ENCODE results near the gene NCKAP5.

The NCKAP5 gene

DNA sequence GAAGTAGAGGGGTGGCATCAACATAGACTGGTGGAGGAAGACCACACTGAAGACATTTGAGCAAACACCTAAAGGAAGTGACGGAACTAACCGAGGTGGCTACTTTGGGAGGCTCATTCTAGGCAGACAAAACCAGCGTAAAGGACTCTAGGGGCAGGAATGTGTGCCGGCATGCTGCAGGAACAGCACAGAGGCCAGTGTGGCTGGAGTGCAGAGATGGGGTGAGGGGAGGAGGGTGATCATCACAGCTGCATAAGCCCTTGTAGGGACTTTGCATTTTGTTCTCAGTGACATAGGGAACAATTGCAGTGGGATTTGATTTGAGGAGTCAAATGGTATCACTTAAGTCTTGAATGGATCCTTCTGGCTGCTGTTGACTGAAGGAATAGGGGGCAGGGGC, 253.5 kb downstream of the NCKAP5 start:
- no peak for DNase-seq

DNA sequence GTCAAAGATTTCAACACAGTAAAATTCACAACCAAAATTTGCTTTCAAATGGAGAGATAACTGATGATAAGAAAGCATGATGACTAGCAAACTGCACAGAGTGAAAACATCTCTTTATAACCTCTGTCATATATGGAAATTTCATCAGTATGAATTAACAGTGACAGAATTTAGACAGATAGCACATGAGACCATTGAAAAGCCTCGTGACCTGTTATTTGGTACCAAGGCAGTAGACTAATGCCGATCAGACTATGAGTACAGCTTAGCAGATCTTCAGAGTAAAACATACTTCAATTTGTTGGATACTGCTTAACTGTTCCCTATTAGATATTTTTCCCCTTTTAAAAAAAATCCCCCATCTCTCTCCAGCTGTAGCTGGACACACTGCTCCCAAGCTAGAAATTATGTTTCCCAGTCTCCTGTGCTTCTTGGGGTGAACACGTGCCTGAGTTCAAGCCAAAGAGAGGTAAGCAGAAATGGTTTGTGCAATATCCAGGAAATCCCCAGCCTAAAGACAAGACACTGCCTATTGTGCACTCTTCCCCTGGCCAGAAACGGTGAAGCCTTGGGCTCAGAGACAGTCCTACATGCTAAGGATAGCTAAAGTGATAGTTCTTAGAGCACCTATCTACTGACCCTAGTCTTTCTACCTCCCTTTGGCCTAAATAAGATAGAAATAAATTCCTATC, 256.1 kb downstream of the NCKAP5 start:
- DNase-seq: no peak

GRCh38 chr2:133306236-133306635, 262.0 kb downstream of the NCKAP5 start:
- no peak for DNase-seq

DNA sequence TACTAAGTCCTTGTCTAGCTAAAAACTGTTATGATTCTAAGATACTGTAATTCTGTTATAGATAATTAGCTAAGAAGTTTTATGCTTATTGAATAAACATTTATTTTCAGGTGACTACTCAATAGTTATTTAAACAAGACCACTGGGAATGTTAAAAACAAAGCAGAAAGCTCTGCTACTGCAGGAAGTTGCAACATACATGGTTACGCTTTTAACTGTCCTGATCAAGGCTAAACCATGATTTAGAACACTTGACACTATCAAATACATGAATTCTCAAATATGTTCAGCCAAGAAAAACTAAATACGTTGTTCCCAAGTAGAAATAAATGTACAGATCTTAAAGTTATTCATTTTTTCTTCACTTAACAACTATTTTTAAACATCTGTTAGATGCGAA, 263.9 kb downstream of the NCKAP5 start:
- DNase-seq: no peak

DNA sequence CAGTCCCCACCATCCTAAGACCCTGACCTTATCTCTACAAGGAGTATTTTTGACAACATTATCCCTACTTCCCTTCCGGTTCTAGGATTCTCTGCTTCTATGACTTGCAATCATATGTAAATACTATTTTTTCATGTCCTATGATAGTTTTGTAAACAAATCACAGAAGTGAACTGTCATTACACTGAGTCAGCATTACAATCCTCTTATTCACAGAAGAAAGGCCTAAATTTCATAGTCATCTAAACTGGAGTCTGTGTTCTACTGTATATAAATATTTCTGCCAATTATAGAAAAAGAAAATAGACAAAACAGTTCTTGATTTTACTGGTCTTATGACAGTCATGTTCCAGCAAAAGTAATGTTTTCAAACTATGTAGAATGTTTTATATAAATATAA, 265.1 kb downstream of the NCKAP5 start:
- no peak for DNase-seq

DNA sequence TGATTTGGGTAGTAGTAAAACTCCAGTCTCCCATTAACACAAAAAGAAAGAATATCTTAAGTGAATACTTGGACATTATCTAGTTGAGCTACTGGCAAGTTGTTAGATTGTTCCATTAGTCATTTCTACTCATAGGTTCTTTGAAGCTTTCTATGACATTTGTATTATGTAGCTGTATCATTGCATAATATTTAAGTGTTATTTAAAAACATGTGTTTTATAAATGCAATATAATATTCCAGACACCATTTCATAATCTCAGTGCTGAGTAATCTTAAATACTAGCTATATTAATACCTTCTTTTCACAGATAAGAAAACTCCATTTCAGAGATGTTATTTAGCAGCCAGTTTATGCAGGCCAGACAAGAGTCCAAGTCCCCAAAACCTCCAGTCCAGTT, 271.9 kb downstream of the NCKAP5 start:
- DNase-seq: no peak

DNA sequence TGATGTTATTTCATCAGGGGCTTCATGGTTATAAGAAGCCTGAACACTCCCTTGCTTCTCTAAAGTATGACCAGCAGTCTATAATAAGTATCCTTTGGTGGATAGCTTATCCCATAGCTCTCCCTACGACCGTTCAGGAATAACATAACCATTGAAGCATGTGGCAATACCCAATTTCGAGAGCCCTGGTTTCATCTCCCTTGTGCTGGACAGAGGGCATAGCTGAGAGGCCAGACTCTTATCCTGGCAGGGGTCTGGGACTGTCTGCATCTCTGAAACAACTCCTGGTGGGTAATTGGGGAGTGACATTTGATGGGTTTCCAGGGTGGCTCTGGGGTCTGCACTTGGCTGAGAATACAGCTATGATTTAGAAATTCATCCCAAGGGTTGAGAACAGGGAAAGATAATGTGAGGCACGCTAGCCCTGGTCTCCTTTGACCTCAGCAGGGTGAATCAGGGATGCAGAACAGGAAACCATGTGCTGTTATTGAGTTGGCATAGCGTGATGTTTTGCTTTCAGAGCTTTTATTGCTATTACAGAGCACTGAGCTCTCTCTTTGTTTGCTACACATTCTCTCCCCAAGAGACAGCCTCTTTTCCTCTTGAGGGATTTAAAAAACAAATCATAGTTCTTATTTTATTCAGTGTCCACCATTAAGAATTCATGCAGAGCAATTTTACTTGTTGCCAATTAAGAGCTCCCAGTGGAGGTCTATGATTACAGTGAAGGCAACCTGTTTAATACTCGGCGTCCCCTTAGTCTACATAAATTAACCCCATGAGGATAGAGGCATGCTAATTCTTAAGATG, 274.5 kb downstream of the NCKAP5 start:
- DNase-seq: no peak

DNA sequence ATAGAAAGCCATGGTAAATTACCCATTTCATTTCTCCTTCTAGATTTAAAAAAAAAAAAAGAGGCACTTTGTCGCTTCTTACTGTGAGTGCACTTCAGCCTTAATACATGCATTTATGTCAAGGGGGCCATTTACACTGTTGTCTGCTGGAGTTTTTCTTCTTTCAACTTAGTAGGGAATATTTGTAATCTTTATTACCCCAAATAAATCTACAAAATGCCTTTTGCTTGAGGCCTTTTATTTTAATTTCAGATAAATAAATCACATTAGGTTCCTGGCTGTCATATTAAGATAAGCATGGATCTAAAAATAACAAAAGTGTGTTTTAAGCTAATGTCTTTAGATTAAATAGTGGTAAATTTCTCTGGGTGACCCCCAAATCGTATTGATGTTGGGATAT, 276.0 kb downstream of the NCKAP5 start:
- DNase-seq: no peak

GRCh38 chr2:133287709-133288108, 280.6 kb downstream of the NCKAP5 start:
- DNase-seq: no peak

- DNase-seq: no peak
Measured at GRCh38 chr2:133286326-133286922, 281.8 kb downstream of the NCKAP5 start.

DNA sequence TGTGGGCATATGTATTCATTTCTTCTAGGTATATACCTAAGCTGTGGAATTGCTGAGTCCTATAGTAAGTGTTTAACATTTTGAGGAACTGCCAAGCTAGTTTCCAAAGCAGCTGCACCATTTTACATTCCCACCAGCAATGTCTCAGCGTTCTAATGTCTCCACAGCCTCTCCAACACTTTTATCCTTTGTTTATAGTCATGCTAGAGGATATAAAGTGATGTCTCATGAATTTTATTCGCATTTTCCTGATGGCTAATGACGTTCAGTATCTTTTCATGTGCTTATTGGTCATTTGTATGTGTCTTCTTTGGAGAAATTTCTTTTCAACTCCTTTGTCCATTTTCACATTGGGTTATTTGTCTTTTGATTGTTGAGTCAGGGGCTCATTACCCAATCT, 295.2 kb downstream of the NCKAP5 start:
- DNase-seq: no peak

DNA sequence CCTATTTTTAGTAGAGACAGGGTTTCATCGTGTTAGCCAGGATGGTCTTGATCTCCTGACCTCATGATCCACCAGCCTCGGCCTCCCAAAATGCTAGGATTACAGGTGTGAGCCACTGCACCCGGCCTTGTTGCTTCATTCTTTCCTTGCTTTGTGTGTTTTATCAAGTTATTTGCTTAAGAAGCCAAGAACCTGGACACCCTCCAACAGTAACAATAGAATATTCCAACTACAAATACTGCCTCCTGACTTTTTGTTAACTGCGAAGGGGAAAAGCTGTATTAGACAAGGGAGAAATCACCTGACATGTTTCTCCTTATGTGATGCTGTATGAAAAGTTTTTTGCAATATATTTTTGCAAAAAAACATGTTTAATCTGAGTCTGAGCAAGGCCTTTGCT, 297.2 kb downstream of the NCKAP5 start:
- DNase-seq: no peak

DNA sequence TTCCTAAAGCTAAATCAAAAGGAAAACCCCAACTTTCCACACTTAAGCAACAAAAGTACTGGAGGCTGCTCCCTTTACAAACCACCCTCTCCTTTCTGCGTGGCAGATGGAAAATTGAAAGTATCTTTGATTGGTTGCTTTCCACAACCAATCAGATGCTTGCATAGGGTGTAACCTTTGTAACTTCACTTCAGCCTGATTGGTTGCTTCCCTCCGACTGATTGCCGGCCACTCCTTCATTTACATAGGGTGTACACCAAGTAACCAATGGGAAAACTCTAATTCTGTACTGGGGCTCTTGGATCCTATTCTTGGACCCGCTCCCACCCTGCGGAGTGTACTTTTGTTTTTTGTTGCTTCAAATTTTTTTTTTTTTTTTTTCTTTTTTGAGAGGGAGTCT, 297.7 kb downstream of the NCKAP5 start:
- DNase-seq: no peak

- DNase-seq: no peak
Measured at GRCh38 chr2:133266926-133267590, 301.2 kb downstream of the NCKAP5 start.

- no peak for DNase-seq
Measured at GRCh38 chr2:133266041-133266925, 302.0 kb downstream of the NCKAP5 start.

- DNase-seq: no peak
Measured at GRCh38 chr2:133265432-133265949, 302.8 kb downstream of the NCKAP5 start.

DNA sequence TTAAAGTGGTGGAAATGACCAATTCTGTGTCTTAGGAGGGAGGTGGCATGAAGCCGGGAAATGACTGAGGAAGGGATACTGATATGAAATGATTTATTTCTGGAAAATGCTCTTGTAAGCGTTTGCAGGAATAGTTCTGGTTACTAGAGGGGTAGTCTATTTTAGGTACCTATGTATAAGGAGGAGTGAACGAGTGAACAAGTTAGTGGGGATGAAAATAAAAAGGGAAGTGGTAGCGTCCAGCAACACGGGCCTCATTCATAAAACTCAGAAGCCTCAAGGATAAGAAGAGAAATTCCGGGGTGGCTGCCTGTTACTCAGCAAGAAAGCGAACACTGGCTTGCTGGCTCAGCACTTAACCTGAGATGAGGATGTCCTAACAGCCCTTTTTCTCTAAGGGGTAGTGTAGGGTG, 303.3 kb downstream of the NCKAP5 start:
- DNase-seq: no peak

DNA sequence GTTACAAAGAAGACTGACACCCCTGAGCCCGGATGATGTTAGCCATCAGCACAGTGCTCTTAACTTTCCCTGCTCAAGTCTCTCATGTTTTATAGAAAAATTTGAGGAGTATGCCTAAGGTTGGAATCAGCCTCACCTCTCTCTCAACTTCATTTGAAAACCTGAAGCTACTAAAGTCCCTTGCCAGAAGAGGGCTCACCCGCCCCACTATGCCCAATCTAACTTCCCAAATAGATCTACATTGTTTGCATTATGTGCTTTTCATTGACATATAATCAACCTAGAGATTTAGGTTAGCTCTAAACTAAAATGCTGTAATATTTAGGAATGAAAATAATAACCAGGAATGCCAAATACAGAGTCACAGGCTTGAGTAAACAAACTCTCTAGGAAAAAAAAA, 305.4 kb downstream of the NCKAP5 start:
- DNase-seq: no peak

GRCh38 chr2:133255360-133255759, 312.9 kb downstream of the NCKAP5 start:
- no peak for DNase-seq

GRCh38 chr2:133253793-133254192, 314.5 kb downstream of the NCKAP5 start:
- DNase-seq: no peak

- no peak for DNase-seq
Measured at GRCh38 chr2:133252780-133253355, 315.4 kb downstream of the NCKAP5 start.

GRCh38 chr2:133249362-133249761, 318.9 kb downstream of the NCKAP5 start:
- no peak for DNase-seq
